IMR-90 (cell line): ENCODE data around the gene ZMYND10. TPM values are rescaled to one million over a fixed set of nuclear protein-coding genes. Genes with fewer than 3 reads are reported as not detected.
A peak's percentile ranks its signal among the peaks of the same experiment; 100 is the strongest.

Experiments
- ATAC-seq: fragments of 200-7000 bp; cut with Tn5 transposase; 2 replicates; pipeline ENCODE4 v1.9.1; 2020; ENCODE audit warnings: low read depth, mild to moderate bottlenecking, moderate library complexity
- BruUV-seq: library from RNA; stranded (reverse); fragments of 400-500 nt; replicated peaks from 2 replicates; lab custom pipeline; 2021; lab: Mats Ljungman, UMichigan
- CTCF ChIA-PET: fragments of 300-600 bp; formaldehyde crosslinking; extraction: SDS; loops from one replicate; lab custom pipeline; 2021; ENCODE audit warnings: antibody characterized with exemption; lab: Yijun Ruan, JAX
- POLR2A ChIA-PET: fragments of 300-600 bp; sonication (Branson Sonifier 250); formaldehyde crosslinking; loops from one replicate; lab custom pipeline; 2022; ENCODE audit warnings: antibody characterized with exemption; ENCODE audit not compliant: unreplicated experiment; lab: Charles Lee
- DNase-seq: peaks from one replicate; pipeline ENCODE4 v3.0.0; 2013
- H2AFZ ChIP-seq: replicated peaks from 2 replicates; pipeline ENCODE3; 2013; ENCODE audit warnings: low read length, mild to moderate bottlenecking; ENCODE audit not compliant: poor library complexity
- H2AK5ac ChIP-seq: 2 replicates; pipeline ENCODE4 v1.6.1; 2013; ENCODE audit warnings: low read depth, low read length, inconsistent platforms
- H2AK9ac ChIP-seq: replicated peaks from 2 replicates; pipeline ENCODE3; 2013; ENCODE audit warnings: mild to moderate bottlenecking, low read depth, low read length, moderate library complexity; ENCODE audit not compliant: poor library complexity
- H2BK120ac ChIP-seq: 2 replicates; pipeline ENCODE4 v1.6.1; 2013; ENCODE audit warnings: low read depth, low read length, inconsistent platforms
- H2BK15ac ChIP-seq: 3 replicates; pipeline ENCODE4 v1.6.1; 2013; ENCODE audit warnings: low read depth, low read length, inconsistent platforms
- H2BK20ac ChIP-seq: 2 replicates; pipeline ENCODE4 v1.6.1; 2013; ENCODE audit warnings: low read depth, mild to moderate bottlenecking, inconsistent platforms, low read length, moderate library complexity
- H2BK5ac ChIP-seq: 2 replicates; pipeline ENCODE4 v1.6.1; 2013; ENCODE audit warnings: mild to moderate bottlenecking, low read depth, low read length, inconsistent platforms; ENCODE audit not compliant: poor library complexity, severe bottlenecking
- H3K14ac ChIP-seq: replicated peaks from 2 replicates; pipeline ENCODE4 v1.6.1; 2013; ENCODE audit warnings: low read depth, low read length, inconsistent platforms
- H3K18ac ChIP-seq: 2 replicates; pipeline ENCODE4 v1.6.1; 2013; ENCODE audit warnings: low read depth, low read length, control low read depth
- H3K23ac ChIP-seq: 2 replicates; pipeline ENCODE4 v1.6.1; 2013; ENCODE audit warnings: low read depth, low read length, inconsistent platforms
- H3K27ac ChIP-seq: 2 replicates; pipeline ENCODE4 v1.5.1; 2013; ENCODE audit warnings: mild to moderate bottlenecking, control low read depth, low read length; ENCODE audit not compliant: insufficient read depth
- H3K27me3 ChIP-seq: 2 replicates; pipeline ENCODE4 v1.6.1; 2013; ENCODE audit warnings: low read length; ENCODE audit not compliant: control insufficient read depth, insufficient read depth
- H3K36me3 ChIP-seq: 2 replicates; pipeline ENCODE4 v1.6.1; 2013; ENCODE audit warnings: low read length, mixed read lengths; ENCODE audit not compliant: control insufficient read depth, insufficient read depth
- H3K4ac ChIP-seq: 2 replicates; pipeline ENCODE4 v1.6.1; 2013; ENCODE audit warnings: low read depth, low read length, inconsistent platforms
- H3K4me1 ChIP-seq: 2 replicates; pipeline ENCODE4 v1.6.1; 2013; ENCODE audit warnings: low read length, mixed read lengths; ENCODE audit not compliant: control insufficient read depth, insufficient read depth
- H3K4me2 ChIP-seq: 2 replicates; pipeline ENCODE4 v1.6.1; 2013; ENCODE audit warnings: low read depth, mild to moderate bottlenecking, control low read depth, low read length, moderate library complexity
- H3K4me3 ChIP-seq: 2 replicates; pipeline ENCODE4 v1.5.1; 2013; ENCODE audit warnings: low read depth, mild to moderate bottlenecking, control low read depth, low read length, moderate library complexity; ENCODE audit not compliant: insufficient read depth
- H3K56ac ChIP-seq: 2 replicates; pipeline ENCODE4 v1.6.1; 2013; ENCODE audit warnings: low read length, inconsistent platforms; ENCODE audit not compliant: insufficient read depth; ENCODE audit errors: extremely low read depth
- H3K79me1 ChIP-seq, 2 experiments: 2 replicates each; pipeline ENCODE4 v1.6.1; 2013; ENCODE audit warnings: low read length in 2 of 2, inconsistent platforms in 1 of 2, low read depth in 1 of 2
- H3K9ac ChIP-seq: 2 replicates; pipeline ENCODE4 v1.6.1; 2013; ENCODE audit warnings: low read depth, low read length, control low read depth
- H3K9me1 ChIP-seq: 2 replicates; pipeline ENCODE4 v1.6.1; 2013; ENCODE audit warnings: low read length, inconsistent platforms; ENCODE audit not compliant: insufficient read depth
- H3K9me3 ChIP-seq: 2 replicates; pipeline ENCODE4 v1.6.1; 2013; ENCODE audit warnings: low read length; ENCODE audit not compliant: control insufficient read depth, insufficient read depth
- H4K20me1 ChIP-seq: 2 replicates; pipeline ENCODE4 v1.6.1; 2013; ENCODE audit warnings: low read length, inconsistent platforms; ENCODE audit not compliant: insufficient read depth
- H4K5ac ChIP-seq: 2 replicates; pipeline ENCODE4 v1.6.1; 2013; ENCODE audit warnings: mild to moderate bottlenecking, low read depth, low read length, control low read depth
- H4K8ac ChIP-seq, 2 experiments: 2 replicates each; pipeline ENCODE4 v1.6.1; 2013; ENCODE audit warnings: low read depth in 2 of 2, low read length in 2 of 2, control low read depth in 1 of 2, inconsistent platforms in 1 of 2
- H4K91ac ChIP-seq: 2 replicates; pipeline ENCODE4 v1.6.1; 2013; ENCODE audit warnings: low read depth, low read length, inconsistent platforms; ENCODE audit not compliant: insufficient read depth
- BHLHE40 ChIP-seq: fragments of 150-350 bp; IDR thresholded peaks from 2 replicates; pipeline ENCODE4 v1.6.1; 2016; ENCODE audit warnings: mild to moderate bottlenecking, low read depth, low read length
- CEBPB ChIP-seq: IDR thresholded peaks from 2 replicates; pipeline ENCODE4 v1.6.1; 2012; ENCODE audit warnings: low read depth, low read length, improper control_type of control experiment
- CHD1 ChIP-seq: IDR thresholded peaks from 2 replicates; pipeline ENCODE4 v1.6.1; 2012; ENCODE audit warnings: low read depth, low read length, improper control_type of control experiment
- CTCF ChIP-seq: conservative IDR thresholded peaks from 2 replicates; pipeline ENCODE4 v1.5.1; 2012; ENCODE audit warnings: mild to moderate bottlenecking, low read depth, low read length, improper control_type of control experiment
- FOS ChIP-seq: fragments of 150-350 bp; IDR thresholded peaks from 2 replicates; pipeline ENCODE4 v1.6.1; 2016; ENCODE audit warnings: low read depth, low read length
- MAFK ChIP-seq: IDR thresholded peaks from 2 replicates; pipeline ENCODE4 v1.6.1; 2012; ENCODE audit warnings: low read depth, low read length, improper control_type of control experiment
- MAZ ChIP-seq: IDR thresholded peaks from 2 replicates; pipeline ENCODE4 v1.6.1; 2012; ENCODE audit warnings: low read depth, mild to moderate bottlenecking, low read length, improper control_type of control experiment, moderate library complexity, borderline replicate concordance
- MXI1 ChIP-seq: IDR thresholded peaks from 2 replicates; pipeline ENCODE4 v1.6.1; 2012; ENCODE audit warnings: low read depth, mild to moderate bottlenecking, low read length, moderate library complexity, borderline replicate concordance
- NFE2L2 ChIP-seq: fragments of 150-350 bp; IDR thresholded peaks from 2 replicates; pipeline ENCODE4 v1.6.1; 2016; ENCODE audit warnings: low read depth, mild to moderate bottlenecking, low read length
- POLR2A ChIP-seq: IDR thresholded peaks from 2 replicates; pipeline ENCODE4 v1.6.1; 2012; ENCODE audit warnings: mild to moderate bottlenecking, low read depth, low read length
- RAD21 ChIP-seq: IDR thresholded peaks from 2 replicates; pipeline ENCODE4 v1.6.1; 2012; ENCODE audit warnings: low read length, improper control_type of control experiment
- RCOR1 ChIP-seq: IDR thresholded peaks from 2 replicates; pipeline ENCODE4 v1.6.1; 2012; ENCODE audit warnings: mild to moderate bottlenecking, low read length, improper control_type of control experiment; ENCODE audit not compliant: insufficient replicate concordance
- RFX5 ChIP-seq: IDR thresholded peaks from 2 replicates; pipeline ENCODE4 v1.8.0; 2012; ENCODE audit warnings: low read depth, mild to moderate bottlenecking, low read length, moderate library complexity
- SMC3 ChIP-seq: fragments of 150-350 bp; IDR thresholded peaks from 2 replicates; pipeline ENCODE4 v1.6.1; 2016; ENCODE audit warnings: low read depth, mild to moderate bottlenecking, antibody characterized with exemption, low read length, moderate library complexity
- WGBS, 2 experiments: methylation state at CpG; one replicate each; pipeline versions ENCODE4 v1.1.5 to v1.1.7; 2013; ENCODE audit warnings: missing lambda C conversion rate in 2 of 2; ENCODE audit not compliant: insufficient read length in 1 of 2; ENCODE audit errors: extremely low coverage in 2 of 2; 5-methylcytosine and 5-hydroxymethylcytosine counted together
- dilution Hi-C: fragments of 300-500 bp; cut with HindIII; formaldehyde crosslinking; loops from one replicate; pipeline ENCODE4 v1.14.3; 2018; ENCODE audit warnings: low sequenced_read_pairs; ENCODE audit not compliant: unreplicated experiment
- in situ Hi-C: fragments of 300-500 bp; cut with MboI; formaldehyde crosslinking; loops from 3 replicates; pipeline ENCODE4 v1.14.3; 2019; ENCODE audit warnings: low sequenced_read_pairs, inconsistent platforms, mixed read lengths
- intact Hi-C: fragments of 100-400 bp; cut with micrococcal nuclease; formaldehyde crosslinking; loops from 2 replicates; pipeline ENCODE4 v1.10.0; 2022
- polyA plus RNA-seq, 3 experiments: library from polyadenylated mRNA; depleted of rRNA; stranded (reverse); fragments of >200 nt; gene quantifications; 2 replicates each; pipeline ENCODE4 v1.2.3, GENCODE V29; 2012; ENCODE audit warnings: low replicate concordance in 1 of 3
- total RNA-seq: library from RNA; depleted of rRNA; stranded (reverse); fragments of >200 nt; gene quantifications from 2 replicates; pipeline ENCODE4 v1.2.3, GENCODE V29; 2012
- TF ChIP-seq, protein P1 (sequence below): fragments of 150-350 bp; IDR thresholded peaks from 2 replicates; pipeline ENCODE4 v1.6.1; 2016; ENCODE audit warnings: low read depth, mild to moderate bottlenecking, low read length, moderate library complexity, borderline replicate concordance

The ZMYND10 gene
- total and polyA plus RNA-seq, 2 of the 4 experiments (the other 2 are of a cell fraction): 1.1 to 1.4 TPM

- H3K23ac ChIP-seq: peak within 1 kb of the TSS; percentile 73
- H2BK5ac ChIP-seq: peak within 1 kb of the TSS; percentile 74
- H3K27me3 ChIP-seq: no peaks in the 10 kb centered on the region
- peak within 1 kb of the TSS; percentile 60 for H4K91ac ChIP-seq
- CTCF ChIA-PET: interaction anchor here (1.9 kb wide), 1 partner anchor 25 kb away, joined by 4 read pairs; no protein-coding TSS in a partner anchor
- 0% methylated on average over 38 of the region's 61 CpGs; no CpG with 5 or more reads in 1 of the 2 experiments for WGBS, 2 experiments
- peak within 1 kb of the TSS; percentile 85 for H3K4me3 ChIP-seq
- peak within 1 kb of the TSS; percentile 41 for H3K56ac ChIP-seq
- peak within 1 kb of the TSS; percentile 90 for H2AK9ac ChIP-seq
- dilution Hi-C loops: no loop called here
- H4K20me1 ChIP-seq: no peaks in the 10 kb centered on the region
- peak within 1 kb of the TSS; percentile 80 to 88 for H4K8ac ChIP-seq
- peaks cover 13 to 28% of the 10 kb centered on the region in 2 experiments; a peak in 3 of 4 replicates for H3K79me1 ChIP-seq
- H2AK5ac ChIP-seq: peak within 1 kb of the TSS; percentile 91
- intact Hi-C loops: no loop called here
- DNase-seq (peak; percentile 99), ATAC-seq (peak; percentile 96)
- peak within 1 kb of the TSS; percentile 83 for H3K9ac ChIP-seq
- peak within 1 kb of the TSS; percentile 15; the same call in 1 of the 2 replicates for H2BK20ac ChIP-seq
- peaks cover 13% of the 10 kb centered on the region for H3K4me1 ChIP-seq
- in situ Hi-C loops: no loop called here
- peak within 1 kb of the TSS; percentile 65; the same call in 1 of the 2 replicates for H2BK120ac ChIP-seq
- H3K27ac ChIP-seq: peak within 1 kb of the TSS; percentile 82
- peaks cover 17% of the 10 kb centered on the region for H3K9me1 ChIP-seq
- POLR2A ChIA-PET: interaction anchor here (0.7 kb wide), 1 partner anchor 17 kb away, joined by 15 read pairs; no protein-coding TSS in a partner anchor
- H2BK15ac ChIP-seq: peak within 1 kb of the TSS; percentile 18; the same call in 1 of the 3 replicates
- H3K18ac ChIP-seq: peak within 1 kb of the TSS; percentile 50
- no peaks in the 10 kb centered on the region for H3K9me3 ChIP-seq
- peak within 1 kb of the TSS; percentile 92 for H3K4me2 ChIP-seq
- H2AFZ ChIP-seq: peak within 1 kb of the TSS; percentile 95
- peak within 1 kb of the TSS; percentile 86 for H3K4ac ChIP-seq
- BruUV-seq: no TSS peak
- peak within 1 kb of the TSS; percentile 56 for H3K14ac ChIP-seq
- no peaks in the 10 kb centered on the region for H3K36me3 ChIP-seq
- peak within 1 kb of the TSS; percentile 78 for H4K5ac ChIP-seq
- TF ChIP-seq BHLHE40 (peak; percentile 52), CHD1 (0 out of 2 replicates have a peak, but pooled peaks have one; percentile 11), MAZ (peak; percentile 64; the same call in 1 of the 2 replicates), CEBPB (peak; percentile 71), MXI1 (peak; percentile 86; the same call in 1 of the 2 replicates), FOS (no peak), RFX5 (no peak), SMC3 (no peak), RAD21 (no peak), RCOR1 (no peak), MAFK (no peak), CTCF (peak; percentile 31; the same call in 1 of the 2 replicates), NFE2L2 (no peak), POLR2A (peak; percentile 92)
- TF ChIP-seq, protein P1, sequence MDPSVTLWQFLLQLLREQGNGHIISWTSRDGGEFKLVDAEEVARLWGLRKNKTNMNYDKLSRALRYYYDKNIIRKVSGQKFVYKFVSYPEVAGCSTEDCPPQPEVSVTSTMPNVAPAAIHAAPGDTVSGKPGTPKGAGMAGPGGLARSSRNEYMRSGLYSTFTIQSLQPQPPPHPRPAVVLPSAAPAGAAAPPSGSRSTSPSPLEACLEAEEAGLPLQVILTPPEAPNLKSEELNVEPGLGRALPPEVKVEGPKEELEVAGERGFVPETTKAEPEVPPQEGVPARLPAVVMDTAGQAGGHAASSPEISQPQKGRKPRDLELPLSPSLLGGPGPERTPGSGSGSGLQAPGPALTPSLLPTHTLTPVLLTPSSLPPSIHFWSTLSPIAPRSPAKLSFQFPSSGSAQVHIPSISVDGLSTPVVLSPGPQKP: no peak
Observed at GRCh38 chr3:50298836-50299637, 46.5 kb downstream of the ZMYND10 start, which contains the start of the genes HYAL3 and NAA80. TSS of gene HYAL3 (minus strand) at chr3:50299405. CDS start at chr3:50295602, 3,803 bp downstream. TSS of gene NAA80 (minus strand) at chr3:50299405. CDS start at chr3:50297463, 1,942 bp downstream.
